Skin epidermis (tissue), 12 donors: Measurements from ENCODE around the gene ERC2.

Source experiments
- H3K27ac ChIP-seq, 21 experiments: fragments of 200-600 bp; sonication (generic) in 11 of 21; one replicate each; pipeline ENCODE4 v1.5.0; 2020; ENCODE audit warnings: mild to moderate bottlenecking in 3 of 21, inconsistent platforms in 2 of 21, moderate library complexity in 2 of 21
- H3K4me3 ChIP-seq, 7 experiments: fragments of 200-600 bp; sonication (generic) in 2 of 7; one replicate each; pipeline ENCODE4 v1.5.0; 2020; ENCODE audit warnings: inconsistent platforms in 2 of 7, mild to moderate bottlenecking in 2 of 7, moderate library complexity in 1 of 7

Gene ERC2

GRCh38 chr3:55692295-55692956 is 775.8 kb downstream of the ERC2 start:
- H3K4me3 ChIP-seq = no peak overlapping the region

GRCh38 chr3:55691141-55691540 is 777.1 kb downstream of the ERC2 start:
- Histone ChIP-seq H3K4me3 (no peak overlapping the region), H3K27ac (no peak overlapping the region)

More at GRCh38 chr3:55692295-55692956, 775.8 kb downstream of the ERC2 start:
- H3K27ac ChIP-seq = no peak overlapping the region

GRCh38 chr3:55690726-55691125 is 777.5 kb downstream of the ERC2 start:
- Histone ChIP-seq H3K4me3 (no peak overlapping the region), H3K27ac (no peak overlapping the region)

GRCh38 chr3:55690177-55690576 is 778.1 kb downstream of the ERC2 start:
- no peak overlapping the region for H3K27ac ChIP-seq
- no peak overlapping the region for H3K4me3 ChIP-seq

GRCh38 chr3:55688154-55688553 is 780.1 kb downstream of the ERC2 start:
- no peak overlapping the region for H3K4me3 ChIP-seq
- H3K27ac ChIP-seq = no peak overlapping the region

- H3K4me3 ChIP-seq = no peak overlapping the region
- no peak overlapping the region for H3K27ac ChIP-seq
These were observed 780.7 kb downstream of the ERC2 start for GRCh38 chr3:55687526-55687925.

- no peak overlapping the region for H3K27ac ChIP-seq
- H3K4me3 ChIP-seq = no peak overlapping the region
These were observed 781.6 kb downstream of the ERC2 start for GRCh38 chr3:55686426-55687254.

GRCh38 chr3:55683666-55684270 is 784.5 kb downstream of the ERC2 start:
- H3K27ac ChIP-seq = no peak overlapping the region
- H3K4me3 ChIP-seq = no peak overlapping the region

GRCh38 chr3:55682461-55682860 is 785.8 kb downstream of the ERC2 start:
- Histone ChIP-seq H3K4me3 (no peak overlapping the region), H3K27ac (no peak overlapping the region)

GRCh38 chr3:55678546-55679216 is 789.6 kb downstream of the ERC2 start:
- H3K4me3 ChIP-seq = no peak overlapping the region

GRCh38 chr3:55676643-55677042 is 791.6 kb downstream of the ERC2 start:
- Histone ChIP-seq H3K27ac (no peak overlapping the region), H3K4me3 (no peak overlapping the region)

More at GRCh38 chr3:55678546-55679216, 789.6 kb downstream of the ERC2 start:
- H3K27ac ChIP-seq = no peak overlapping the region

- no peak overlapping the region for H3K27ac ChIP-seq
- no peak overlapping the region for H3K4me3 ChIP-seq
These were observed 792.8 kb downstream of the ERC2 start for GRCh38 chr3:55675478-55675877.

GRCh38 chr3:55673764-55674163 is 794.5 kb downstream of the ERC2 start:
- Histone ChIP-seq H3K4me3 (no peak overlapping the region), H3K27ac (no peak overlapping the region)

- Histone ChIP-seq H3K4me3 (no peak overlapping the region), H3K27ac (no peak overlapping the region)
These were observed 799.1 kb downstream of the ERC2 start for GRCh38 chr3:55669133-55669532.

- no peak overlapping the region for H3K27ac ChIP-seq
- no peak overlapping the region for H3K4me3 ChIP-seq
These were observed 799.9 kb downstream of the ERC2 start for GRCh38 chr3:55668359-55668758.

GRCh38 chr3:55664387-55664786 is 803.9 kb downstream of the ERC2 start:
- H3K4me3 ChIP-seq = no peak overlapping the region
- no peak overlapping the region for H3K27ac ChIP-seq

GRCh38 chr3:55662683-55663082 is 805.6 kb downstream of the ERC2 start:
- H3K4me3 ChIP-seq = no peak overlapping the region
- H3K27ac ChIP-seq = no peak overlapping the region

- no peak overlapping the region for H3K27ac ChIP-seq
- no peak overlapping the region for H3K4me3 ChIP-seq
These were observed 806.7 kb downstream of the ERC2 start for GRCh38 chr3:55661571-55661970.

- Histone ChIP-seq H3K4me3 (no peak overlapping the region), H3K27ac (no peak overlapping the region)
These were observed 807.1 kb downstream of the ERC2 start for GRCh38 chr3:55661141-55661540.

GRCh38 chr3:55660642-55661041 is 807.6 kb downstream of the ERC2 start:
- no peak overlapping the region for H3K27ac ChIP-seq

More at GRCh38 chr3:55660642-55661041, 807.6 kb downstream of the ERC2 start:
- H3K4me3 ChIP-seq = no peak overlapping the region
